ENCODE data around the gene B3GAT3.

Gene B3GAT3

DNA sequence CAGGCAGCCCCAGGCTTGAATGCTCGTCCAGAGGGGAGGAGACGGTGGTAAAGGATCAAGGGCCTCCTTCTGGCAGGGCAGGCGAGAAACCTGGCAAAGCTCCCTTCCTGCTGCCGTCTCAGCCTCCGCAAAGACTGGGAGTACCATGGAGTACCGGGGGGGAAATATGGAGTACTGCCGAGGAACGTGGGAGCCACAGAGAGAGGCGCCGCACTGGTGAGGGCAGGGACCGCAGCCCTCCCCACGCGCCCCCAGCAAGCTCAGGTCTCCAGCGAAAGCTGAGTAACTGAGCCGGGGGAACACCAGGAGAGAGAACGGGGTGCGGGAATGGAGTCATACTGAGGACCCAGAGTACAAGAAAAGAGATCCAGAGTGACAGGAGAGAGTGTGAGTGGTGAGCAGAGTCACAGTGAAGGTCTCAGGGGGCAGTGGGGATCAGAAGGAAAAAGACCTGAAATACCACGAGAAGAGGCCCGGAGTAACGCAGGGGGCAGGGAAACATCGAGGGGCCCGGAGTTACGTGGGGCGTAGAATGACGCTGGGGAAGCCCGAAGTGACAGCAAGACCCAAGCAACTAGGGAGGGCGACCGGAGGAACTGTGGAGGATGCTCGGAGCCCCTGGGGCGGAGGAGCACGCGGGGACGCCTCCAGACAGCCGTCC lies 10.0 kb downstream of the B3GAT3 start:
- no peak for TF ChIP-seq Cebpa-rat (IDR thresholded peaks at IDR 0.05)
- H3K4me2 ChIP-seq = peak overlapping the region; percentile 91 to 100 (median 98)
- peaks cover 0 to 21% (median 0%) of the 10 kb centered on the region in 11 experiments; a peak in 2 of 22 replicates for H4K20me1 ChIP-seq
- H3K9ac ChIP-seq = peak overlapping the region; percentile 84 to 94 (median 90)
- H3K4me3 ChIP-seq = peak overlapping the region; percentile 69 to 89 (median 74)
- no peaks in the 10 kb centered on the region for H3K9me3 ChIP-seq (replicated peaks in 1 of 11)
- H3K27me3 ChIP-seq = no peaks in the 10 kb centered on the region
- peaks cover 51 to 73% (median 55%) of the 10 kb centered on the region in 10 experiments for H3K4me1 ChIP-seq
- peak overlapping the region; percentile 72 to 91 (median 83) for H3K27ac ChIP-seq
- H3K36me3 ChIP-seq = peaks cover 10 to 66% (median 29%) of the 10 kb centered on the region in 11 experiments

DNA sequence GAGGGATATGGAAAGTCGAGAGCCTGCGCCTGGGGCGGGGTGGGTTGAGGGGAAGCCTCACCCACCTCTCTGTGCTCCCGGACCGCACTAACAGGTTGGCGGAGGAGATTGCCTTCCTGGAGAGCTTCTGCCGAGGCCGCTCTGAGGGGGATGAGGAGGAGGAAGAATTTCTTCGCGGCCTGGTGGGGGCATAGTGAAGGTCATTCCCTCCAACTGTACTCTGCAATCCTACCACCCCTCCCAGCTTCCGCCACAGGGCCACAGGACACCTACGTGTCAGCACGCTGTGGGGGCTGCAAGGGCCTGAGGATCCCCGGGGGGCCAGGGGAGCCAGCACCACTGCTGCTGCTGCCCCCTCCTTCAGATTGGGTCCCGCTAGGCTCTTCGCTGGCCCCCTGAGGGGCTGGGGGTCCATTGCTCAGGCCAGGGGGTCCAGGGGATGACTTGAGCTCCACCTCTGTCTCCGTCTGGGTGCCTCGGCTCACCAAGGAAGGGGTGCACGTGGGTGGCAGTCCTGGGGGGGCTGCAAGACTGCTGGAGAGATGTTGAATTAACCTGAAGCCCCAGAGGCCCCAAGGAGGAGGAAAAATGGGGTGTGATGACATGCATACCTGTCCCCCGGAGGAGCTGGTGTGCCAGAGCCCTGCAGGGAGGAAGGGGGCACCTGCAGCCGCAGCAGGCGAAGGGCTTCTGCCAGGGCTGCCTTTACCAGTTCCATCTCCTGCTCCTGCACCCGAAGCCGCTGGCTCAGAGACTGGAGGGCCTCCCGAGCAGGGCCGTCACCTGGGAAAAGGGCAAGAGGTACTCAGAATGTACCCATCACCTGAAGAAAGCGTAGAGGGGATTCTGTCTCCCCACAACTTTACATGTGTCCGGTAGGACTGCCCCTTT lies 10.7 kb downstream of the B3GAT3 start:
- Histone ChIP-seq H4K20me1 (peaks cover 0 to 22% (median 0%) of the 10 kb centered on the region in 11 experiments; a peak in 3 of 22 replicates), H3K9ac (peak overlapping the region; percentile 84 to 94 (median 90)), H3K4me1 (peaks cover 51 to 79% (median 56%) of the 10 kb centered on the region in 10 experiments), H3K36me3 (peaks cover 8 to 66% (median 29%) of the 10 kb centered on the region in 11 experiments; a peak in 21 of 22 replicates), H3K4me3 (peak overlapping the region; percentile 69 to 89 (median 74)), H3K27ac (peak overlapping the region; percentile 72 to 91 (median 83)), H3K27me3 (no peaks in the 10 kb centered on the region), H3K9me3 (replicated peaks in 1 of 11) (no peaks in the 10 kb centered on the region), H3K4me2 (peak overlapping the region; percentile 91 to 100 (median 98))
- no peak for TF ChIP-seq Cebpa-rat (IDR thresholded peaks at IDR 0.05)

DNA sequence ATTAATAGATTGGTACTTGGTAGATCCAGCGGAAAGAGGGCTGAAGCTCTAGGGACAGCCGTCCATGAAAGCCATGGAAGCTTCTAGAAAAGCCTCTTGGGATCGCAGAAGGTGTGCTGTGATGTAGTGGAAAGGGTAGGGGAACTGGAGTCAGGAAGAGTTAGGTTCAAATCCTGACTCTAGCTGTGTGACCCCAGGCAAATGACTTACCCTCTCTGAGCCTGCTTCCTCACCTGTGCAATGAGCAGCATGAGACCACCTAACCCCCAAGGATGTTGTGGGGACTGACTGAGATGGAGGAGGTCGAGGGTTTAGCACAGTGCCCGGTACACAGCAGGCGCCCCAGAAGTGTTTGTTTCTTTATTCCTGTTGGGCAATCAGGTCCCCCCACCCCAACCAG lies 11.4 kb downstream of the B3GAT3 start:
- peaks cover 14 to 66% (median 35%) of the 10 kb centered on the region in 11 experiments for H3K36me3 ChIP-seq
- H3K27ac ChIP-seq = peak overlapping the region in 9 of 11 experiments; percentile 72 to 91 (median 84); a peak in 15 of 22 replicates
- peak overlapping the region; percentile 8 to 89 (median 74); a peak in 16 of 20 replicates for H3K4me3 ChIP-seq
- H3K9me3 ChIP-seq (replicated peaks in 1 of 11) = no peaks in the 10 kb centered on the region
- peaks cover 0 to 28% (median 0%) of the 10 kb centered on the region in 11 experiments; a peak in 3 of 22 replicates for H4K20me1 ChIP-seq
- H3K4me1 ChIP-seq = peaks cover 53 to 81% (median 58%) of the 10 kb centered on the region in 10 experiments
- no peak for TF ChIP-seq Cebpa-rat (IDR thresholded peaks at IDR 0.05)
- H3K4me2 ChIP-seq = peak overlapping the region; percentile 91 to 100 (median 98)
- no peaks in the 10 kb centered on the region for H3K27me3 ChIP-seq
- H3K9ac ChIP-seq = peak overlapping the region; percentile 84 to 94 (median 90)

GRCh38 chr11:62608776-62609175 lies 13.0 kb downstream of the B3GAT3 start:
- peaks cover 0 to 30% (median 0%) of the 10 kb centered on the region in 11 experiments; a peak in 3 of 22 replicates for H4K20me1 ChIP-seq
- H3K27me3 ChIP-seq = no peaks in the 10 kb centered on the region
- peaks cover 21 to 72% (median 39%) of the 10 kb centered on the region in 11 experiments for H3K36me3 ChIP-seq
- peak overlapping the region in 10 of 11 experiments; percentile 56 to 100 (median 96); a peak in 19 of 22 replicates for H3K4me2 ChIP-seq
- H3K9ac ChIP-seq = peak overlapping the region in 7 of 11 experiments; percentile 84 to 94 (median 90); a peak in 9 of 22 replicates
- peak overlapping the region in 2 of 11 experiments; percentile 4 to 18; a peak in 2 of 22 replicates for H3K27ac ChIP-seq
- H3K9me3 ChIP-seq (replicated peaks in 1 of 11) = no peaks in the 10 kb centered on the region
- no peak for TF ChIP-seq Cebpa-rat (IDR thresholded peaks at IDR 0.05)
- H3K4me1 ChIP-seq = peaks cover 60 to 81% (median 72%) of the 10 kb centered on the region in 10 experiments
- H3K4me3 ChIP-seq = no peak overlapping the region

DNA sequence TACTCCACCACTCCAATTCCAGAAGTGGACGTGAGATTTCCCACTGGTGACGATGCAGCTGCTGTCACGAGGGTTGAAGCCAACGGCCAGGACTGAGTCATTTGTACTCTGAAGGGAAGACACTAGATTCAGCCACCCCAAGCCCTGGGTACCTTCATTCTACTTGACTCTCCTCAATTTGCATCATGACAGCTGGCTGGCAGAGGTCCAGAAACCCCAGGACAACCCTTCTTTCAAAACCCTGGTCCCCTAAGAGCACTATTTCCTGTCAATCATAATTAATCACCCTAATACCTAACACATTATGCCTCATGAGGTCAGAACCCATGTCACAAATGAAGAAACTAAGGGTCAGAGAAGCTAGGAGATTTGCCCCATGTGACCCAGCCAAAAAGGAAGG lies 14.1 kb downstream of the B3GAT3 start:
- Histone ChIP-seq H3K9me3 (replicated peaks in 1 of 11) (no peaks in the 10 kb centered on the region), H3K9ac (peak overlapping the region in 6 of 11 experiments; percentile 2 to 91 (median 63); a peak in 8 of 22 replicates), H3K4me2 (peak overlapping the region; percentile 51 to 100 (median 92)), H3K4me3 (no peak overlapping the region), H3K4me1 (peaks cover 66 to 85% (median 75%) of the 10 kb centered on the region in 10 experiments), H3K27ac (peak overlapping the region in 3 of 11 experiments; percentile 4 to 43 (median 38); a peak in 3 of 22 replicates), H3K27me3 (no peaks in the 10 kb centered on the region), H3K36me3 (peaks cover 24 to 76% (median 43%) of the 10 kb centered on the region in 11 experiments), H4K20me1 (peaks cover 0 to 23% (median 0%) of the 10 kb centered on the region in 11 experiments; a peak in 2 of 22 replicates)
- TF ChIP-seq Cebpa-rat (IDR thresholded peaks at IDR 0.05) = no peak

GRCh38 chr11:62605902-62606301 lies 15.9 kb downstream of the B3GAT3 start:
- Histone ChIP-seq H3K4me1 (peaks cover 62 to 84% (median 72%) of the 10 kb centered on the region in 10 experiments), H3K36me3 (peaks cover 24 to 77% (median 43%) of the 10 kb centered on the region in 11 experiments), H3K4me3 (no peak overlapping the region), H3K9ac (peak overlapping the region in 4 of 11 experiments; percentile 5 to 38 (median 20); a peak in 2 of 22 replicates), H4K20me1 (peaks cover 0 to 23% (median 0%) of the 10 kb centered on the region in 11 experiments; a peak in 4 of 22 replicates), H3K27me3 (no peaks in the 10 kb centered on the region), H3K27ac (no peak overlapping the region), H3K4me2 (peak overlapping the region in 2 of 11 experiments; percentile 3 to 29; a peak in 2 of 22 replicates), H3K9me3 (replicated peaks in 1 of 11) (no peaks in the 10 kb centered on the region)
- no peak for TF ChIP-seq Cebpa-rat (IDR thresholded peaks at IDR 0.05)

DNA sequence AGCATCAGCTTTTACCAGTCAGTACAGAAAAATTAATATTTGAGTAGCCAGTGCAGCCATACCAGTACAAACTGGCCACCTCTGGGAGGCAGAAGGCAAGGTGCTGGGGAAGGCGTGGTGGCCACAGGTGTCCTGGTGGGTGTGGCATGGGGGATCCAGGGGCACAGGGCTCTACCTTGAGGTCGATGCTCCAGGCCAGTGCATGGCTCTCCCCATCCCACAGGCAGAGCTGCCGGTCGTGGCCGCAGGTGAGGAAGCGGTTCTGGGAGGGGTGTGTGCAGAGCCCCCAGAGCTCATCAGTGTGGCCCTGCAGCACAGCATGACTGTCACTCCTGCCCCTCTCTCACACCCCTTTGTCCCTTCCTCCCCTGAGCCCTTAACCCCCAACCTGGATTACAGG lies 16.3 kb downstream of the B3GAT3 start:
- Histone ChIP-seq H3K27me3 (no peaks in the 10 kb centered on the region), H3K36me3 (peaks cover 24 to 75% (median 43%) of the 10 kb centered on the region in 11 experiments), H3K9ac (peak overlapping the region in 6 of 11 experiments; percentile 5 to 22 (median 18); a peak in 3 of 22 replicates), H4K20me1 (peaks cover 0 to 23% (median 0%) of the 10 kb centered on the region in 11 experiments; a peak in 8 of 22 replicates), H3K4me1 (peaks cover 57 to 80% (median 68%) of the 10 kb centered on the region in 10 experiments), H3K4me2 (peak overlapping the region in 8 of 11 experiments; percentile 3 to 56 (median 28); a peak in 10 of 22 replicates), H3K9me3 (replicated peaks in 1 of 11) (no peaks in the 10 kb centered on the region), H3K4me3 (no peak overlapping the region), H3K27ac (no peak overlapping the region)
- no peak for TF ChIP-seq Cebpa-rat (IDR thresholded peaks at IDR 0.05)

DNA sequence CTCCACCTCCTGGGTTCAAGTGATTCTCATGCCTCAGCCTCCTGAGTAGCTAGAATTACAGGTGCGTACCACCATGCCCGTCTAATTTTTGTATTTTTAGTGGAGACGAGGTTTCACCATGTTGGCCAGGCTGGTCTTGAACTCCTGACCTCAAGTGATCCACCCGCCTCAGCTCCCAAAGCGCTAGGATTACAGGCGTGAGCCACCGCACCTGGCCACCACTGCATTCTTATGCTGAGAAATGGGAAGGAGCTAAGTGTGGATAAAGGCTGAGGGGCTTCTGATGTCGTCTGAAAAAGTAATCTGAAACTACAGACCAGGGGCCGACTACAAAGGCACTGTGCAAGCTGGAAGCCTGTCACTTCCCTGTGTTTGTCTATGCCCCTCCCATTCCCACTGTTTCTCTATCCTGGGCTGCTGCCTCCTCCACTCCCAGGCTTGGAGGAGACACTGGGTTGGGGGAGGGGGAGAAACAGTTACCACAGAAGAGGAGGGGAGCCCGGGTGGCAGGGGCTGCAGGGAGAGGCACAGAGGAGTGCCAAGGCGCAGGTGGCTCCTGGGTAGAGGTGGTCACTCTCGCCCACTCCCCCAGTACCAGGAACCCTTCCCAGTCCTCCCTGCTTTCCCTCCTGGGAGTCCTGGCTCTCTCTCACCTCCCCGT lies 17.2 kb downstream of the B3GAT3 start:
- H3K9ac ChIP-seq = peak overlapping the region in 6 of 11 experiments; percentile 9 to 34 (median 18); a peak in 7 of 22 replicates
- H3K4me2 ChIP-seq = peak overlapping the region; percentile 13 to 56 (median 35); a peak in 16 of 22 replicates
- H3K27ac ChIP-seq = no peak overlapping the region
- H3K27me3 ChIP-seq = no peaks in the 10 kb centered on the region
- no peak overlapping the region for H3K4me3 ChIP-seq
- H3K4me1 ChIP-seq = peaks cover 55 to 77% (median 64%) of the 10 kb centered on the region in 10 experiments
- peaks cover 30 to 77% (median 52%) of the 10 kb centered on the region in 11 experiments for H3K36me3 ChIP-seq
- H4K20me1 ChIP-seq = peaks cover 0 to 23% (median 0%) of the 10 kb centered on the region in 11 experiments; a peak in 9 of 22 replicates
- TF ChIP-seq Cebpa-rat (IDR thresholded peaks at IDR 0.05) = no peak
- no peaks in the 10 kb centered on the region for H3K9me3 ChIP-seq (replicated peaks in 1 of 11)
